Neural cell (in vitro differentiated cells): ENCODE data around the gene KRT82.

Experiments used
- CTCF ChIP-seq: fragments of 450-650 bp; IDR thresholded peaks from 2 replicates; pipeline ENCODE4 v1.5.1; 2014; ENCODE audit warnings: antibody characterized with exemption, mild to moderate bottlenecking, moderate library complexity; ENCODE audit not compliant: poor library complexity, severe bottlenecking
- EP300 ChIP-seq: fragments of 450-650 bp; conservative IDR thresholded peaks from 2 replicates; pipeline ENCODE4 v1.6.1; 2014; ENCODE audit warnings: antibody characterized with exemption, mild to moderate bottlenecking, moderate library complexity; ENCODE audit not compliant: poor library complexity, severe bottlenecking
- EZH2 ChIP-seq: fragments of 200-600, 300-800 bp; shearing (Covaris generic), sonication (generic); IDR thresholded peaks from 2 replicates; pipeline ENCODE4 v1.6.1; 2014; ENCODE audit warnings: antibody characterized with exemption, low read length, borderline replicate concordance, mild to moderate bottlenecking; ENCODE audit not compliant: insufficient read depth, poor library complexity, severe bottlenecking
- MXI1 ChIP-seq: fragments of 450-650 bp; conservative IDR thresholded peaks from 2 replicates; pipeline ENCODE4 v1.6.1; 2014; ENCODE audit warnings: antibody characterized with exemption, mild to moderate bottlenecking; ENCODE audit not compliant: poor library complexity, severe bottlenecking
- POLR2AphosphoS5 ChIP-seq: IDR thresholded peaks from 2 replicates; pipeline ENCODE4 v1.6.1; 2012
- RAD21 ChIP-seq: fragments of 450-650 bp; conservative IDR thresholded peaks from 2 replicates; pipeline ENCODE4 v1.6.1; 2014; ENCODE audit warnings: antibody characterized with exemption, mild to moderate bottlenecking, moderate library complexity
- REST ChIP-seq: IDR thresholded peaks from 2 replicates; pipeline ENCODE4 v1.6.1; 2012; ENCODE audit warnings: borderline replicate concordance
- SMC3 ChIP-seq: fragments of 450-650 bp; conservative IDR thresholded peaks from 2 replicates; pipeline ENCODE4 v1.6.1; 2014; ENCODE audit warnings: antibody characterized with exemption, mild to moderate bottlenecking, moderate library complexity; ENCODE audit not compliant: poor library complexity
- TAF1 ChIP-seq: IDR thresholded peaks from 2 replicates; pipeline ENCODE4 v1.6.1; 2012; ENCODE audit warnings: low read depth

GRCh38 chr12:52347016-52347415 lies 59.1 kb downstream of the KRT82 start:
- TF ChIP-seq CTCF (no peak), EZH2 (no peak), SMC3 (no peak), EP300 (no peak), POLR2AphosphoS5 (no peak), TAF1 (no peak), MXI1 (no peak), RAD21 (no peak), REST (no peak)
